ENCODE measurements around the gene RTN4RL2.
"Not testable (repeated sequence)": the region's sequence is repeated elsewhere in the genome, so short reads cannot be mapped to it uniquely, and the experiment has no call there.

Gene RTN4RL2

GRCh38 chr11:57432714-57433163, 27.6 kb upstream of the RTN4RL2 start:
- DNase-seq = peak; percentile 60

DNA sequence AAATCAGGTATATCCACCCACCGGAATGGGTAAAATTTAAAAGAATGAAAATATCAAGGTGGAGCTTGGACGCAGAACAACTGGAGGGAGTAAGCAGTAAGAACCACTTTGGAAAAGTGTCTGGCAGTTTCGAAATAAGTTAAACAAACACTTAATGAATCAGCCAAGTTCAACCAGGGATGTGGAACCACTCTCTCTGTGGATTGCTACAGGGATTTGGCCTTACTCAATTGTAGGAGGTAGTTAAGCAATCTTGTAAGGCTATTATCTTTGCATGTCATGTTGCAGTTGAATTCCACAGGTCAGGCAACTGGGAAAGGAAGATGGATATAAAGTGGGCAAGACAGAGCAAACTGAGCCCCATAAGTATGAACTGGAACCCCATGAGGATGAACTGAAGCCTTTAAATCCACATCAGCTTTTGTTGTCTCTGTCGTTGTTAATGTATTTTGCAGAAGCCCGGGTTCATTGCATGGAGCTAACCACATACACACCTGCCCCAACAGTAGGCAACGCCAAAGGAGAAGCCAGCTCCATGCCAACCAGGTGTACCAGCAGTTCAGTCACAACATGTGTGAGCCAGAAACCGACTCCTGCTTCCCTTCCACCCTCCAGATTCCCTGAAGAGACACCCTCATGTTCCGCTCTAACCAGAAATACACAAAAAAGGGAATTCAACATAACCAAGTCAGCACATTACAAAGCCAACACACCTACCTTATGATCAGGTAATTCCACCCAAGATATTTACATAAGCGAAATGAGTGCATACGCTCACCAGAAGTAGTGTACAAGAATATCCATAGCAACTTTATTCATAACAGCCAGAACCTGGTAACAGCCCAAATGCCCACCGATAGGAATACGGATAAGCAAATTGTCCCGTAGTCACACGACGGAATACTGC, 25.4 kb upstream of the RTN4RL2 start:
- peak; percentile 59 for DNase-seq

GRCh38 chr11:57436031-57436430, 24.3 kb upstream of the RTN4RL2 start:
- no peak for DNase-seq

DNA sequence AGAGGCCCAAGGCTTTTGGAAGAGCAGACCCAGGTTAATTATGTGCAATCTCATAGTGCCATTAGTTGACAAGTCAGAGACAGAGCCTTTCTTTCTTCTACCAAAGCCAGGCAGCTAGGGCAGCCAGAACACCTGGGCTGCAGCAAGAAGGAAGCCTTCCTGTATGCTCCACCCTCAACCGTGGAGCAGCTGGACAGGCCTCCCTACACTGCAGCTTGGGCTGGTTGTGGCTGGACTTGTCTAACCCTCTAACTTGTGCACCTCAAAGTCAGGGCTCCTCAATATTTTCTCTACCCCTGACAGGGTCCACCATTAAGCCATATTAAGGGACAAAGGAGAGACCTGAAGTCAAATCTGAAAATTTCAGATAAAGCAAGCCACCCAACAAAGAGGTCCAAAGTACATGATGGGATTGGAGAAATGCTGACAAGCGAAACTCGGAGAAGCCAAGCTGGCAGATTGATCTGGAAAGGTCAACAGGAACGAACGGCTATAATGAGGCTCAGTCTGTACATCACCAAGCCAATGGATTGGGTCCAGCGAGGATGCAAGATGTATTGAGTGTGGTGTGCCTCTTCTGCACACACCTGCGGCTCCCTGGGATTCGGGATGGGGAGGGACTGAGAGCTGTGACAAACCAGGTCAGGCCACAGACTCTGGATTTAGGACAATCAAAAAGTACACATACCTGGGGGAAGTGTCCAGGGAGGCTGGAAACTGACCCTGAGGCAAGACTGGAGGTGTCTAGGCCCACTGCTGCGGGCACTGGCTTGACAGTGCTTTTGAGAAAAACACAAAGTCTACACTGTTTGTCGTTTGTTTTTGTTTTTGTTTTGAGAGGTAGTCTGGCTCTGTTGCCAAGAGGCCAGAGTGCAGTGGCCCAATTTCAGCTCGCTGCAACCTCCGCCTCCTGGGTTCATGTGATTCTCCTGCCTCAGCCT, 21.7 kb upstream of the RTN4RL2 start:
- DNase-seq = no peak

GRCh38 chr11:57439786-57440185, 20.5 kb upstream of the RTN4RL2 start:
- no peak for DNase-seq

GRCh38 chr11:57440744-57441414, 19.4 kb upstream of the RTN4RL2 start:
- DNase-seq = no peak

- no peak for DNase-seq
Measured at GRCh38 chr11:57444362-57445121, 15.8 kb upstream of the RTN4RL2 start.

DNA sequence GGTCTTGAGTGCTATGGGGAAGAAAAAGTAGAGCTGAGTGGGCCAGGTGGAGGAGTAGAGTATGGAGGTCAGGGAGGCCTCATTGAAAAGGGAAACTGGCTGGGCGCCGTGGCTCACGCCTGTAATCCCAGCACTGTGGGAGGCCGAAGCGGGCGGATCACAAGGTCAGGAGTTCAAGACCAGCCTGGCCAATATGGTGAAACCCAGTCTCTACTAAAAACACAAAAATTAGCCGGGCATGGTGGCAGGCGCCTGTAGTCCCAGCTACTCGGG, 15.3 kb upstream of the RTN4RL2 start:
- not testable (repeated sequence) for DNase-seq

DNA sequence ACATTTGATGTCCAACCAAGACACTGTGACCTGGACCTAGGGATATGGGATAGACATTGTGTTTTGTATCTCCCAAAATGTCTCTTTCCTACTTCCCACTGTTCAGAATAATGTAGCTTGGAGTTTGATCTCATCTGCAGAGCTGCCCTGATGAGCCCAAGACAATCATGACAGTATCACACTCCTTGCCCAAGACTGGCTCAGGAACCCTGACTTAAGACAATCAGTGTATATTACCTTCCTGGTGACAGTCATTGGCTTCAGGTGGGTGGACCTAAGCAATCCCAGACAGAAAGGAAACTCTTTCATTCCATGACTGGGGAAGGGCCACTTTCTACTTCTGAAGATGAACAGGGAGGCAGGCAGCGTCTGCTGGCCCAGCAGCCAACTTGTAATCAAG, 14.3 kb upstream of the RTN4RL2 start:
- no peak for DNase-seq

GRCh38 chr11:57453543-57454177, 6.7 kb upstream of the RTN4RL2 start:
- DNase-seq = no peak

DNA sequence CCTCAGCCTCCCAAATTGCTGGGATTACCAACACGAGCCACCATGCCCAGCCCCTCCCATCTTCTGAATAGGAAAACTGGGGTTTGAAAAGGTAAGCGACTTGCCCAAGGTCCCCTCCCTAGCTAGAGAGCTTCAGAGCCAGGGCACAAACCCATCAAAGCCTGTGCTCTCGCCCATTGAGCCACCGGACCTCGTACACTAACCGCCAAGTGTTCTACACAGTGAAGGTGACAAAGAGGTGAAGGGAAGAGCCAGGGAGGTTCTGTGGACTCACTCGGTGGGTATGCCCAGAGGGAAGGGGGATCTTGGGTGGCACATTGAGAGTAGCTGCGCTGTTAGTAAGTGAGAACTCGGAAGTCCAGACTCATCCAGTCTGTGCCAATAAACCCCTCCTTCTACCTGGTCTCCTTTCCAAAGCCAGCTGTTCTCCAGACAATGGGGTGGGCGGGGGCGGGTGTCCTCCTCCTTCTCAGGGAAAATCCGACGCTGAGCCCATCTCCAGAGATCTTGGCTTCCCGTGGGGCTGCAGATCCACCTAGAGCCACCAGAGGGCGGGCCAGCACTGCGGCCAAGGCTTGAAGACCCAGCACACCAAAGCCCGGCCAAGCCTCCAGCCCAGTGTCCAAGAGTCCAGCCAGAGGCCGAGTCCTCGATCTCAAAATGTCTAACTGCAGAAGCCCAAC, 3.2 kb upstream of the RTN4RL2 start:
- peak; percentile 67 for DNase-seq

DNA sequence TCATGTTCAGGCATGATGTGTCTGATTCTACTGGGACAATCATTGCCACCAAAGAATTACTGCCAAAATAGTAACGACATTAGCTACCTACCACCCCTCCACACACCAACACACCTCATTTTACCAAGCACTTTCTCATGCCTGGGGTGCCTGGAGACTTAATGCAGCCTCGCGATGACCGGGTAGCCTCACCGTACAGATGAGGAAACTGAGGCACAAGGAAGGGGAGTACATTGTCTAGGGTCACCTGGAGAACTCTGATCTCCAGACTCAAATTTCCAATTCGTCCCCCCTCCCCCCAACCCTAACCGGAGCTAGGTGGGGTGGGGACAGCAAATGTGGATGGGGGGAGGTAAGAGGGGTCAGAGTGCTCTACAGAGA, 2.7 kb upstream of the RTN4RL2 start:
- no peak for DNase-seq

GRCh38 chr11:57458060-57458409, 2.3 kb upstream of the RTN4RL2 start:
- DNase-seq = no peak

DNA sequence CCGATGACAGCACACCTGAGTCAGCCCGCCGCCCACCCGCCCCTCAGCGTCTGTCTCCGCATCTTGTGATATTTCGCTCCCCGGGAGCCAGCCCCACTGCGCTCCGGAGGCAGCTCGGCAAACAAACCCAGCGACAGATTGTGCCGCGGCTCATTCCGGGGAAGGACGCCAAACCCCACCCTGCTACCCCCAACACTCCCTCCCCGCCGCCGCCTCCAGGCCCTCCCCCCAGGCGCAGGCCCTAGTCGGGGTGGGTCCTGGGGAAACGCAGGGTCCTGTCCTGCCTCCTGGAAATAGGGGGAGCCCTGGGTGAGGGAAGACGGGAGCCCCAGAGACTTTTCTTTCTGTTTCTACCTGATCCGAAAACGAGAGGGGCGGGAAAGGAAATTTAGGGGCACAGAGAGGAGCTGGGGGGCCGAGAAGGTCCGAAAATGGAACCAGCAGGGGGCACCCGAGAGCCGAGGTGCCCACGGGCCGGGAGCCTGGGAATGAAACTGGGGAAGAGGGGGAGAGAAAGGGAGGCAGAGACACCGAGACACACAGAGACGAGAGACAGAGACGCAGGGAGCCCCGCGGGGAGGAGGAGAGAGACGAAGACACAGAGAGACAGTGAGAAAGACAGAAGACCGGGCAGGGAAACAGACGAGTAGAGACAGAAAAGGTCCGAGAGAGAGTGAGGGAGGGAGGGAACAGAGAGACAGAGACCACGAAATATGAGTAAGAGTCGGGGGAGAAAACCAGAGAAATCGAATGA, 1.7 kb upstream of the RTN4RL2 start:
- peak; percentile 25 for DNase-seq

DNA sequence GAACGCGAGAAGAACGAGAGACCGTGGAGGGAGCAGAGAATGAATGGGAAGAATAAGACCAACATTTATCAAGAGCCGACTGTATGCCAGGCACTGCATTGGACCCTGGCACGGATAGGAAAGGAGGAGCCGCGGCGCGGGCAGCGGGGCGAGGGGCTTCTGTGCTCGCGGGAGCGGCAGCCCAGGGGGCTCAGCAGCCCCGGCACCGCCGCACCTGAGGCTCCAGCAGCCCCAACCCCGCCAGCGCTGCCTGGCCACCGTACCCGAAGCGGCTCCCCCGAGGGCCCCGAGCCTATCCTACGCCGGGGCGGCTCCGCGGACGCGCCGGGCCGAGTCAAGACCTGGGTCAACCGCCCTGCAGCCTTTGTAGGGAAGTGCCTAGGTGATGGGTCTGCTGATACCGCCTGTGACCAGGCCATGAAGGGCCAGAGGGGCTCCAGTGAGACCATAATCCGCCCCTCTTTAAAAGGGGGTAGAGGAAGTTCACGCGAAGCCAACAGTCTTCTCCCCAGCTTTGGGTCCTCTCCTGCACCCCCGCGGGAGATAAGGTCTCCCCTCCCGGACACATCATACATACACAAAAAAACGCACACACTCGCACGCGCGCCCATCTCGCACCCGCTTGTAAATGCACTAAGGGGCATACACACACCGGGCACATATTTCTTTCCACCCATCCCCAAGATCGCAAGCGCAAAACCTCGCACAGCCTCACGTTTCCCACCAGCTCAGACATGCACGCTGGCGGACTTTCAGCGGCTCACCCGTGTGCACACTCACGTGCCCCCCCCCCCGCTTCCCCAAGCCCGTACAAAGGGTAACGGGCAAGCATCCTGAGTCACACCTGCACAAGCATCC, 935 bp upstream of the RTN4RL2 start:
- DNase-seq = no peak

- DNase-seq = no peak
Measured at GRCh38 chr11:57460758-57461749, 726 bp downstream of the RTN4RL2 start.

DNA sequence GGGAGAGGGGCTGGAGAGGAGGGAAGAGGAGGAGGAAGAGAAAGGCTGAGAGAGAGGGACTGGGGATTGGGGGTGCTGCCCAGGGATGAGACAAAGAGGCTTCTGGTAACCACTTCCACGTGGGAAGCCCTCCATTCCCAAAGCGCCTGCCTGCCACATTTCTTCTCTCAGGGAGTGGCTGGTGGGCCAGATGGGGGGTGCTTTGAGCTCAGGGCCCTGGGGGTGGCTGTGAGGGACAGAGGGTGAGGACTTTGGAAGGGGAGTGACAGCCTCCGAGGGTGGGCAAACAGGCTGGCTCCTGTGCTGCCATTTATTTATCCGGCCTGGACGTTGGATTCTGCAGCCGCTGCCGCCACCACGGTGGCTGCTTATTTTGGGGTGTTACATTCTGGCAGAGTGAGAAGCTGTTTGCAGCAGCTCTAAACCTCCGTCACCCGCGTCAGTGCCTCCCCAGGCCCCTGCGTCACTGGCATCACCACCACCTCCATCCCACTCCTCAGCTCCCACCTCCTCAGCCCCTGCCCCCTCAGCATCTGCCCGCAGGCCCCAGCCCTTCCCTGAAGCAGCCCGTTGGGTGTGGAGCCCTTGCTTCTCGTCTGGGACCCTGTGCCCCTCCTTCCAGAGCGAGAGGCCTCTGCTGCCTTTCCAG, 1.6 kb downstream of the RTN4RL2 start:
- no peak for DNase-seq

GRCh38 chr11:57462597-57462996, 2.3 kb downstream of the RTN4RL2 start:
- no peak for DNase-seq

Measured in fibroblast of skin of back (primary cell).